Measurements from ENCODE around the gene SLC6A1. TPM values are rescaled to one million over a fixed set of nuclear protein-coding genes. Genes with fewer than 3 reads are reported as not detected.

Gene SLC6A1
- total RNA-seq, 1 donor from 2014 or later = 6.3 TPM

- intact Hi-C loops (cut with DNase I) = no loop called here
- H3K27me3 ChIP-seq = no peaks in the 10 kb centered on the region
- TF ChIP-seq CTCF (IDR thresholded peaks at IDR 0.05) = no peak
- H3K27ac ChIP-seq = no peak overlapping the region
- peak overlapping the region in 1 of 2 donors; percentile 11 for H3K4me3 ChIP-seq
- peaks cover 0 to 7% of the 10 kb centered on the region in 2 donors for H3K4me1 ChIP-seq
- H3K36me3 ChIP-seq = no peaks in the 10 kb centered on the region
- DNase-seq (ENCODE audit: low spot score in 2 of 2) = no peak
- H3K9me3 ChIP-seq = no peaks in the 10 kb centered on the region
Observed at GRCh38 chr3:10982782-10983181, 9.8 kb upstream of the SLC6A1 start.

- no peak for DNase-seq (ENCODE audit: low spot score in 2 of 2)
- peak in 2 of 3 experiments; percentile 58 to 65 for TF ChIP-seq CTCF (IDR thresholded peaks at IDR 0.05)
- peak overlapping the region; percentile 11 to 18 for H3K4me3 ChIP-seq
Observed at GRCh38 chr3:10983219-10983916, 9.2 kb upstream of the SLC6A1 start.

GRCh38 chr3:10984371-10984896 lies 8.1 kb upstream of the SLC6A1 start:
- intact Hi-C loops (cut with DNase I) = no loop called here
- DNase-seq (ENCODE audit: low spot score in 2 of 2) = no peak
- Histone ChIP-seq H3K27me3 (no peaks in the 10 kb centered on the region), H3K36me3 (no peaks in the 10 kb centered on the region), H3K4me1 (peaks cover 0 to 7% of the 10 kb centered on the region in 2 donors), H3K4me3 (no peak overlapping the region), H3K9me3 (no peaks in the 10 kb centered on the region), H3K27ac (no peak overlapping the region)
- TF ChIP-seq CTCF (IDR thresholded peaks at IDR 0.05) = no peak

More at GRCh38 chr3:10983219-10983916, 9.2 kb upstream of the SLC6A1 start:
- intact Hi-C loops (cut with DNase I) = no loop called here
- Histone ChIP-seq H3K9me3 (no peaks in the 10 kb centered on the region), H3K4me1 (peaks cover 0 to 7% of the 10 kb centered on the region in 2 donors), H3K27me3 (no peaks in the 10 kb centered on the region), H3K36me3 (no peaks in the 10 kb centered on the region), H3K27ac (no peak overlapping the region)

GRCh38 chr3:10985181-10985580 lies 7.4 kb upstream of the SLC6A1 start:
- Histone ChIP-seq H3K4me1 (peaks cover 0 to 7% of the 10 kb centered on the region in 2 donors), H3K27me3 (no peaks in the 10 kb centered on the region), H3K27ac (no peak overlapping the region), H3K36me3 (no peaks in the 10 kb centered on the region), H3K4me3 (no peak overlapping the region), H3K9me3 (no peaks in the 10 kb centered on the region)
- intact Hi-C loops (cut with DNase I) = no loop called here
- no peak for TF ChIP-seq CTCF (IDR thresholded peaks at IDR 0.05)
- no peak for DNase-seq (ENCODE audit: low spot score in 2 of 2)

GRCh38 chr3:10986592-10986991 lies 6.0 kb upstream of the SLC6A1 start:
- H3K4me1 ChIP-seq = peaks cover 0 to 7% of the 10 kb centered on the region in 2 donors
- H3K9me3 ChIP-seq = no peaks in the 10 kb centered on the region
- H3K27ac ChIP-seq = no peak overlapping the region
- intact Hi-C loops (cut with DNase I) = no loop called here
- DNase-seq (ENCODE audit: low spot score in 2 of 2) = no peak
- no peaks in the 10 kb centered on the region for H3K27me3 ChIP-seq
- H3K4me3 ChIP-seq = no peak overlapping the region
- no peak for TF ChIP-seq CTCF (IDR thresholded peaks at IDR 0.05)
- H3K36me3 ChIP-seq = no peaks in the 10 kb centered on the region
